K562 (cell line): ENCODE data around the gene PRKAG1. TPM values are rescaled to one million over a fixed set of nuclear protein-coding genes. Genes with fewer than 3 reads are reported as not detected.

Source experiments
- BHLHE40 ChIP-seq: IDR thresholded peaks from 2 replicates; pipeline ENCODE4 v1.6.1; 2011; ENCODE audit warnings: low read length, improper control_type of control experiment
- CEBPG ChIP-seq, 3 experiments: fragments of 200-800 bp in 1 of 3; sonication (Bioruptor generic) in 1 of 3; sonication (generic) in 1 of 3; formaldehyde crosslinking in 1 of 3; IDR thresholded peaks in 2 of 3; conservative IDR thresholded peaks in 1 of 3; 2 replicates each; pipeline versions ENCODE4 v1.6.1 to v1.8.0; 2016 to 2022; ENCODE audit warnings: missing compliant biosample characterization in 2 of 3, missing genetic modification characterization in 2 of 3, mild to moderate bottlenecking in 1 of 3, missing genetic modification reagents in 1 of 3
- DIDO1 ChIP-seq: fragments of 450-650 bp; IDR thresholded peaks from 2 replicates; pipeline ENCODE4 v1.6.1; 2016; ENCODE audit warnings: low read depth, missing biosample characterization, missing genetic modification characterization
- GABPB1 ChIP-seq: sonication (generic); formaldehyde crosslinking; IDR thresholded peaks from 2 replicates; pipeline ENCODE4 v1.8.0; 2022; ENCODE audit warnings: mild to moderate bottlenecking, missing genetic modification reagents
- HDAC3 ChIP-seq: fragments of 450-650 bp; IDR thresholded peaks from 2 replicates; pipeline ENCODE4 v1.6.1; 2018; ENCODE audit warnings: borderline replicate concordance, mild to moderate bottlenecking, moderate library complexity; ENCODE audit not compliant: partially characterized antibody
- HES1 ChIP-seq: fragments of 450-650 bp; IDR thresholded peaks from 2 replicates; pipeline ENCODE4 v1.6.1; 2016; ENCODE audit warnings: low read depth, mild to moderate bottlenecking, moderate library complexity
- MBD1 ChIP-seq: fragments of 250-450 bp; sonication (Bioruptor Pico); IDR thresholded peaks from 2 replicates; pipeline ENCODE4 v1.8.0; 2022; ENCODE audit warnings: inconsistent platforms
- MBD2 ChIP-seq: sonication (generic); IDR thresholded peaks from 2 replicates; pipeline ENCODE4 v1.6.1; 2016; ENCODE audit warnings: low read depth, borderline replicate concordance
- NRF1 ChIP-seq, 2 experiments: fragments of 450-650 bp; IDR thresholded peaks in 1 of 2; conservative IDR thresholded peaks in 1 of 2; 2 replicates each; pipeline ENCODE4 v1.6.1; 2014; ENCODE audit warnings: mild to moderate bottlenecking in 2 of 2
- PKNOX1 ChIP-seq: fragments of 450-650 bp; IDR thresholded peaks from 2 replicates; pipeline ENCODE4 v1.6.1; 2016
- TSHZ1 ChIP-seq: fragments of 250-450 bp; sonication (Bioruptor Pico); IDR thresholded peaks from 2 replicates; pipeline ENCODE4 v1.4.0; 2020; ENCODE audit warnings: mild to moderate bottlenecking, moderate library complexity
- YY1 ChIP-seq, 3 experiments: IDR thresholded peaks; 2 replicates each; pipeline ENCODE4 v1.6.1; 2011; ENCODE audit warnings: low read length in 2 of 3, mild to moderate bottlenecking in 2 of 3, moderate library complexity in 2 of 3, borderline replicate concordance in 1 of 3, control low read depth in 1 of 3, low read depth in 1 of 3; ENCODE audit not compliant: insufficient read depth in 3 of 3, insufficient replicate concordance in 2 of 3, control insufficient read depth in 1 of 3, insufficient read length in 1 of 3; ENCODE audit errors: extremely low read depth in 1 of 3
- polyA plus RNA-seq, 8 experiments: library from polyadenylated mRNA; depleted of rRNA in 4 of 8; stranded (reverse) in 5 of 8; unstranded in 3 of 8; fragments of >200 nt; fragmentation: Nextera tagmentation in 2 of 8; fragmentation: Illumina TruSeq in 1 of 8; extraction: Ambion mirVana in 2 of 8; extraction: Trizol in 1 of 8; gene quantifications; 2 replicates each; pipeline versions ENCODE4 v1.2.1 to v1.2.3, GENCODE V29; 2011 to 2014; ENCODE audit warnings: inconsistent platforms in 1 of 8, missing spikeins in 1 of 8
- total RNA-seq, 7 experiments: library from RNA; depleted of rRNA in 6 of 7; stranded (reverse); fragments of >200 nt in 6 of 7; fragmentation: Illumina TruSeq in 2 of 7; extraction: Trizol in 2 of 7; gene quantifications; 2 replicates each; pipeline versions ENCODE4 v1.2.1 to v1.2.3, GENCODE V29; 2011 to 2021; ENCODE audit warnings: low replicate concordance in 1 of 7
- TF ChIP-seq, protein P1 (sequence below), 2 experiments: fragments of 200-800 bp in 1 of 2; sonication (Bioruptor generic) in 1 of 2; sonication (generic) in 1 of 2; formaldehyde crosslinking in 1 of 2; IDR thresholded peaks in 1 of 2; conservative IDR thresholded peaks in 1 of 2; 2 replicates each; pipeline versions ENCODE4 v1.5.0 to v1.6.1; 2016 to 2020; ENCODE audit warnings: missing compliant biosample characterization in 1 of 2, missing genetic modification characterization in 1 of 2, missing genetic modification reagents in 1 of 2

The PRKAG1 gene
- total and polyA plus RNA-seq, 9 of the 15 experiments (the other 6 are each of a cell fraction or from before 2014, with no cell fraction given) = 51.1 to 126 (median 79.1) TPM

DNA sequence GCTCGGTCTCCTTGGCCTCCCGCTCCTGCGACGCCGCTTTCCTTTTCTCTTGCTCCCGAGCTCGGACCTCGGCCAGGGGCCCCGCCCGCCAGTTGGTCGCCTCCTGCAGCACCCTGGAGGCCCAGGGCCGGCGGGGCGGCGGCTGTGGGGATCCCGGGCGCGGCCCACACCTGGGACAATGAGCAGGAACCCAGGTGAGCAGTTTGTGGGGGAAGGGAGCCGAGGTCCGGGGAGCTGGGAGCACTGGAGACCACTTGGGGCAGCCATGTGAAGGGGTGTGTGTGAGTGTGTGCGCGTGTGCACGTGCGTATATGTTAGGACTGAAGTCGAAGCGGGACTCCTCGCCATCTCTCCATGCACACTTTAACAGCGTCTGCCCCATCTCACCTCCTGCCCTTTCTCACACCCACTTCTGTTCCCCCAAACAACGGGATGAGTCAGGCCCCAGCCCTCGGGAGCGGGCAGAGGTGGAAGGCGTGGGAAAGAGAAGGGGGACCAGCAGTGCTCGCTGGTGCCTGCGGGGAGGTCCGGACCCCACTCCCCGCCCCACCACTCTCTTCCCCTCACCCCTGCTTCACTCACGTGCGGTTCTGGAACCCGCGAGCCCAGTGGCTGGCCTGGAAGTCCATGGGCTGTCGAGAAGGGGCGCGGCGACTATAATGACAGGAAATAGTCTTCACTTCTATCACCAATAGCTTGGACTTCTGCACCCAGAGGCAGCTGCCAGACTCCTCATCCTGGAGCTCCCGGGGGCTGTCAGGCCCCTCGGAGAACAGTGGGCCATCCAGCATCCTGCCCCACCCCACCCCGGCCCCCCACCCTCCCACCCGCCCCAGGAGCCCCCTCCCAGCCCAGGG lies 19.9 kb downstream of the PRKAG1 start (continued):
- TF ChIP-seq BHLHE40 (peak; percentile 55), MBD1 (CRISPR knock-in tag) (no peak), HDAC3 (no peak), HES1 (no peak), CEBPG (CRISPR knock-in tag; IDR thresholded peaks at IDR 0.05) (no peak), CEBPG (tag; conservative IDR thresholded peaks at IDR 0.05 in 1 of 2, IDR thresholded peaks at IDR 0.05 in 1 of 2) (no peak), YY1 (IDR thresholded peaks at IDR 0.05; ENCODE audit: borderline replicate concordance in 1 of 3, control insufficient read depth in 1 of 3, extremely low read depth in 1 of 3, insufficient read depth in 3 of 3, insufficient read length in 1 of 3, insufficient replicate concordance in 2 of 3, low read depth in 1 of 3, low read length in 2 of 3) (peak in 1 of 3 experiments; percentile 10), NRF1 (conservative IDR thresholded peaks at IDR 0.05 in 1 of 2, IDR thresholded peaks at IDR 0.05 in 1 of 2) (peak; percentile 35 to 48; a peak in 2 of 4 replicates), GABPB1 (CRISPR knock-in tag) (no peak), PKNOX1 (no peak), DIDO1 (no peak), TSHZ1 (no peak), MBD2 (no peak)
- TF ChIP-seq, protein P1, sequence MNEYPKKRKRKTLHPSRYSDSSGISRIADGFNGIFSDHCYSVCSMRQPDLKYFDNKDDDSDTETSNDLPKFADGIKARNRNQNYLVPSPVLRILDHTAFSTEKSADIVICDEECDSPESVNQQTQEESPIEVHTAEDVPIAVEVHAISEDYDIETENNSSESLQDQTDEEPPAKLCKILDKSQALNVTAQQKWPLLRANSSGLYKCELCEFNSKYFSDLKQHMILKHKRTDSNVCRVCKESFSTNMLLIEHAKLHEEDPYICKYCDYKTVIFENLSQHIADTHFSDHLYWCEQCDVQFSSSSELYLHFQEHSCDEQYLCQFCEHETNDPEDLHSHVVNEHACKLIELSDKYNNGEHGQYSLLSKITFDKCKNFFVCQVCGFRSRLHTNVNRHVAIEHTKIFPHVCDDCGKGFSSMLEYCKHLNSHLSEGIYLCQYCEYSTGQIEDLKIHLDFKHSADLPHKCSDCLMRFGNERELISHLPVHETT (CRISPR knock-in tag; conservative IDR thresholded peaks at IDR 0.05 in 1 of 2, IDR thresholded peaks at IDR 0.05 in 1 of 2) = no peak
